Activated CD8-positive, alpha-beta T cell treated with anti-CD3 and anti-CD28 coated beads for 36 hours (primary cell): ENCODE measurements around the gene GSS. TPM values are rescaled to one million over a fixed set of nuclear protein-coding genes. Genes with fewer than 3 reads are reported as not detected.

ENCODE experiments used
- ATAC-seq: fragments of 200-7000 bp; cut with Tn5 transposase; one replicate; pipeline ENCODE4 v1.10.0; 2021; ENCODE audit warnings: mild to moderate bottlenecking, moderate library complexity
- CTCF ChIA-PET: fragments of 350-600 bp; sonication (Branson Sonifier 250); formaldehyde crosslinking; loops from one replicate; lab custom pipeline; 2021; ENCODE audit warnings: antibody characterized with exemption; lab: Charles Lee
- POLR2A ChIA-PET: fragments of 350-600 bp; sonication (Branson Sonifier 250); formaldehyde crosslinking; loops from one replicate; lab custom pipeline; 2021; ENCODE audit warnings: antibody characterized with exemption; lab: Charles Lee
- DNase-seq: peaks from one replicate; pipeline ENCODE4 v3.0.0-alpha.2; 2020
- H3K27ac Mint-ChIP-seq: one replicate; pipeline ENCODE4 v1.8.0; 2021; ENCODE audit warnings: mild to moderate bottlenecking, mixed read lengths
- H3K27me3 Mint-ChIP-seq: one replicate; pipeline ENCODE4 v1.8.0; 2021; ENCODE audit warnings: mixed read lengths
- H3K36me3 Mint-ChIP-seq: one replicate; pipeline ENCODE4 v1.8.0; 2021; ENCODE audit warnings: low read depth, mixed read lengths
- H3K4me1 Mint-ChIP-seq: one replicate; pipeline ENCODE4 v1.8.0; 2021; ENCODE audit warnings: low read depth, mixed read lengths
- H3K4me3 Mint-ChIP-seq: one replicate; pipeline ENCODE4 v1.8.0; 2021; ENCODE audit warnings: mild to moderate bottlenecking, moderate library complexity, mixed read lengths
- H3K9me3 Mint-ChIP-seq: one replicate; pipeline ENCODE4 v1.8.0; 2021; ENCODE audit warnings: mixed read lengths
- CTCF ChIP-seq: fragments of 200-600 bp; IDR thresholded peaks from one replicate; pipeline ENCODE4 v1.8.0; 2022; ENCODE audit warnings: antibody characterized with exemption, mild to moderate bottlenecking
- intact Hi-C: fragments of 100-400 bp; cut with micrococcal nuclease; formaldehyde crosslinking; loops from one replicate; pipeline ENCODE4 v1.10.0; 2022
- total RNA-seq, 2 experiments: library from RNA; stranded (reverse); gene quantifications; one replicate each; pipeline ENCODE4 v1.2.3, GENCODE V29; 2021

The GSS gene
- total RNA-seq, 2 experiments from 2014 or later, result 50.9 to 52.7 TPM

DNA sequence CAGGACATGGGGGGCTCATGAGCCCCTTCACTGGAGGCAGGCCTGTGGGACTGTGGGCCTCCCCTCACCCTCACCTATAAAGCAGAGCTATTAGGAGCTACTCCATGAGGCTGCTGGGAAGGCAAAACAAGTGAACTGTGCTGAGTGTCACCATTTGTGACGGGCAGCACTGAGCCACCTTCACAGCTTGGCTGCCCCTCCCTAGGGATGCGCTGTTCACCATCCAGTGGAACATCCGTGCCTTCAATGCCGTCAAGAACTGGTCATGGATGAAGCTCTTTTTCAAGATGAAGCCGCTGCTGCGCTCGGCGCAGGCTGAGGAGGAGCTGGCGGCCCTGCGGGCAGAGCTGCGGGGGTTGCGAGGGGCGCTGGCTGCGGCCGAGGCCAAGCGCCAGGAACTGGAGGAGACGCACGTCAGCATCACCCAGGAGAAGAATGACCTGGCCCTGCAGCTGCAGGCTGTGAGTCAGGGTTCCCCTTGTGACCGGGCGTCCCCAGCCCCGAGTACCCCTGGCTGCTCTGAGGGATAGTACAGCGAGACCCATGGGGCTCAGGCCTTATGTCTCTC lies 38.4 kb upstream of the GSS start:
- Mint-ChIP-seq H3K4me1 (no peaks in the 10 kb centered on the region), H3K27ac (no peak overlapping the region), H3K9me3 (no peaks in the 10 kb centered on the region), H3K27me3 (no peaks in the 10 kb centered on the region), H3K4me3 (no peak overlapping the region), H3K36me3 (peaks cover 14% of the 10 kb centered on the region)
- intact Hi-C loops, result no loop called here
- ChIA-PET CTCF (no interaction called here), POLR2A (no interaction called here)
- ATAC-seq (no peak), DNase-seq (no peak)
- TF ChIP-seq CTCF, result no peak

- H3K27ac Mint-ChIP-seq, result no peak overlapping the region
- no peaks in the 10 kb centered on the region for H3K9me3 Mint-ChIP-seq
- TF ChIP-seq CTCF, result no peak
- ATAC-seq (no peak), DNase-seq (no peak)
- no peak overlapping the region for H3K4me3 Mint-ChIP-seq
- POLR2A ChIA-PET, result no interaction called here
- H3K36me3 Mint-ChIP-seq, result peaks cover 8% of the 10 kb centered on the region
- CTCF ChIA-PET, result no interaction called here
- no peaks in the 10 kb centered on the region for H3K4me1 Mint-ChIP-seq
- intact Hi-C loops, result no loop called here
- H3K27me3 Mint-ChIP-seq, result no peaks in the 10 kb centered on the region
Observed at GRCh38 chr20:34992751-34993417, 37.3 kb upstream of the GSS start.

DNA sequence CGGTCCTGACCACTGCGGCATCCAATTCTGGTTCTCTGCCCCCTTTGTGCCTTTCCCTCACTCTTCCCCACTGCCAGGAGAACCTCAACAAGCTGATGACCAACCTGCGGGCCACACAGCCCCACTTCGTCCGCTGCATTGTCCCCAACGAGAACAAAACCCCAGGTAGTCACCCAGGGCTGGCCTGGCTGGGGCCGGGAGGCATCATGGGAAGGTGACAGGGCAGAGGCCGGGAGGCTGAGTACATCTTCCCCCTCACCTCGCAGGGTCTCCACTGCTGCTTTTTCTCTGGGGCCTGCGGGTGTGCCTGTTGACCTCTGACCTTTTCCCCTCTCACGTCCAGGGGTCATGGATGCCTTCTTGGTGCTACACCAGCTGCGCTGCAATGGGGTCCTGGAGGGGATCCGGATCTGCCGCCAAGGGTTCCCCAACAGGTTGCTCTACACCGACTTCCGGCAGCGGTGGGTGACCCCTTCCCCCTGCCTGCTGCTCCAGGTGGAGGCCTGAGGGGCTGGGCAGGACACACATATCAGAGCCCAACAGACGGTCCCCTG lies 35.1 kb upstream of the GSS start:
- Mint-ChIP-seq H3K27me3 (no peaks in the 10 kb centered on the region), H3K4me3 (no peak overlapping the region), H3K36me3 (no peaks in the 10 kb centered on the region), H3K27ac (no peak overlapping the region), H3K4me1 (no peaks in the 10 kb centered on the region), H3K9me3 (no peaks in the 10 kb centered on the region)
- intact Hi-C loops, result no loop called here
- ChIA-PET POLR2A (interaction anchor here (1.8 kb wide), 1 partner anchor 11 kb away, joined by 5 read pairs; no protein-coding TSS in a partner anchor), CTCF (no interaction called here)
- DNase-seq, result no peak
- no peak for ATAC-seq
- TF ChIP-seq CTCF, result no peak

DNA sequence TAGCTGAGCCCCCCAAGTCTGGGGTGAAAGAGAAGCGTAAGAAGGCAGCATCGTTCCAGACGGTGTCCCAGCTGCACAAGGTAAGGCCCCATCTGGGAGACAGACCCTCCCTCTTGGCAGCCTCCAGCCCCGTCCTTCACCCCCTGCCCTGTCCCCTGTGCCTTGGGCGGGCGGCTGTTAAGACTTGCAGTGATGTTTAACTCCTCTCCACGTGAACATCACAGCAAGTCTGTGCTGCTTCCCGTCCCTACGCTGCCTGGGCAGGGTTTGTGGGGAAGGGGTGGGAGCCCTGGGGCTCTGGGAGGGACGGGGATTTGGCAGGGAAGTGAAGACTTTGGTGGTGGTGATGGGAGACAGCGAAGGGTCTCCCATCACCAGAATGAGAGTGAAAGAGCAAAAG lies 34.6 kb upstream of the GSS start:
- DNase-seq (no peak), ATAC-seq (no peak)
- intact Hi-C loops, result no loop called here
- no peaks in the 10 kb centered on the region for H3K9me3 Mint-ChIP-seq
- CTCF ChIA-PET, result no interaction called here
- H3K36me3 Mint-ChIP-seq, result no peaks in the 10 kb centered on the region
- H3K4me3 Mint-ChIP-seq, result no peak overlapping the region
- H3K27ac Mint-ChIP-seq, result no peak overlapping the region
- H3K27me3 Mint-ChIP-seq, result no peaks in the 10 kb centered on the region
- POLR2A ChIA-PET, result interaction anchor here (1.8 kb wide), 1 partner anchor 11 kb away, joined by 5 read pairs; no protein-coding TSS in a partner anchor
- TF ChIP-seq CTCF, result no peak
- no peaks in the 10 kb centered on the region for H3K4me1 Mint-ChIP-seq

GRCh38 chr20:34989670-34990069 lies 34.1 kb upstream of the GSS start:
- no peak for ATAC-seq
- no peaks in the 10 kb centered on the region for H3K27me3 Mint-ChIP-seq
- no peak for DNase-seq
- H3K36me3 Mint-ChIP-seq, result no peaks in the 10 kb centered on the region
- intact Hi-C loops, result no loop called here
- CTCF ChIA-PET, result no interaction called here
- no peak overlapping the region for H3K4me3 Mint-ChIP-seq
- no peak for TF ChIP-seq CTCF
- no peaks in the 10 kb centered on the region for H3K4me1 Mint-ChIP-seq
- POLR2A ChIA-PET, result no interaction called here
- no peaks in the 10 kb centered on the region for H3K9me3 Mint-ChIP-seq
- no peak overlapping the region for H3K27ac Mint-ChIP-seq
